NCI-H2029 treated with DMSO at 0.1 percent for 48 hours (cell line): ENCODE data around the gene CCBE1.

ENCODE experiments used
- DNase-seq: peaks from one replicate; lab custom pipeline; 2025; lab: John Stamatoyannopoulos, UW

CCBE1 gene

GRCh38 chr18:59492756-59493421 is 204.3 kb downstream of the CCBE1 start:
- DNase-seq: no peak

- no peak for DNase-seq
These were observed 208.3 kb downstream of the CCBE1 start for GRCh38 chr18:59488899-59489298.

GRCh38 chr18:59485382-59485781 is 211.8 kb downstream of the CCBE1 start:
- no peak for DNase-seq

GRCh38 chr18:59484561-59485328 is 212.5 kb downstream of the CCBE1 start:
- no peak for DNase-seq

GRCh38 chr18:59484131-59484530 is 213.1 kb downstream of the CCBE1 start:
- DNase-seq: no peak

GRCh38 chr18:59481436-59481835 is 215.8 kb downstream of the CCBE1 start:
- no peak for DNase-seq

- no peak for DNase-seq
These were observed 217.4 kb downstream of the CCBE1 start for GRCh38 chr18:59479776-59480175.

GRCh38 chr18:59478591-59478990 is 218.6 kb downstream of the CCBE1 start:
- DNase-seq: no peak

- DNase-seq: no peak
These were observed 219.4 kb downstream of the CCBE1 start for GRCh38 chr18:59477849-59478248.

- DNase-seq: no peak
These were observed 226.6 kb downstream of the CCBE1 start for GRCh38 chr18:59470561-59471121.

GRCh38 chr18:59469463-59470180 is 227.6 kb downstream of the CCBE1 start:
- DNase-seq: no peak

GRCh38 chr18:59468821-59469220 is 228.4 kb downstream of the CCBE1 start:
- DNase-seq: no peak

- DNase-seq: no peak
These were observed 229.7 kb downstream of the CCBE1 start for GRCh38 chr18:59467497-59467896.

GRCh38 chr18:59466980-59467379 is 230.2 kb downstream of the CCBE1 start:
- DNase-seq: no peak

- DNase-seq: no peak
These were observed 232.7 kb downstream of the CCBE1 start for GRCh38 chr18:59464486-59464885.

- DNase-seq: no peak
These were observed 236.1 kb downstream of the CCBE1 start for GRCh38 chr18:59461171-59461570.

- no peak for DNase-seq
These were observed 237.2 kb downstream of the CCBE1 start for GRCh38 chr18:59460072-59460420.

- DNase-seq: peak; percentile 24
These were observed 237.7 kb downstream of the CCBE1 start for GRCh38 chr18:59459369-59460071.

GRCh38 chr18:59458575-59458974 is 238.6 kb downstream of the CCBE1 start:
- DNase-seq: no peak

- DNase-seq: no peak
These were observed 240.6 kb downstream of the CCBE1 start for GRCh38 chr18:59456657-59457056.

GRCh38 chr18:59455728-59456276 is 241.4 kb downstream of the CCBE1 start:
- DNase-seq: no peak
